IMR-90 (cell line): ENCODE measurements around the gene CDK5RAP3. TPM values are rescaled to one million over a fixed set of nuclear protein-coding genes. Genes with fewer than 3 reads are reported as not detected.

Experiments
- ATAC-seq: fragments of 200-7000 bp; cut with Tn5 transposase; 2 replicates; pipeline ENCODE4 v1.9.1; 2020; ENCODE audit warnings: low read depth, mild to moderate bottlenecking, moderate library complexity
- BruUV-seq: library from RNA; stranded (reverse); fragments of 400-500 nt; replicated peaks from 2 replicates; lab custom pipeline; 2021; lab: Mats Ljungman, UMichigan
- CTCF ChIA-PET: fragments of 300-600 bp; formaldehyde crosslinking; extraction: SDS; loops from one replicate; lab custom pipeline; 2021; ENCODE audit warnings: antibody characterized with exemption; lab: Yijun Ruan, JAX
- POLR2A ChIA-PET: fragments of 300-600 bp; sonication (Branson Sonifier 250); formaldehyde crosslinking; loops from one replicate; lab custom pipeline; 2022; ENCODE audit warnings: antibody characterized with exemption; ENCODE audit not compliant: unreplicated experiment; lab: Charles Lee
- DNase-seq: peaks from one replicate; pipeline ENCODE4 v3.0.0; 2013
- H2AFZ ChIP-seq: replicated peaks from 2 replicates; pipeline ENCODE3; 2013; ENCODE audit warnings: low read length, mild to moderate bottlenecking; ENCODE audit not compliant: poor library complexity
- H2AK5ac ChIP-seq: 2 replicates; pipeline ENCODE4 v1.6.1; 2013; ENCODE audit warnings: low read depth, low read length, inconsistent platforms
- H2AK9ac ChIP-seq: replicated peaks from 2 replicates; pipeline ENCODE3; 2013; ENCODE audit warnings: mild to moderate bottlenecking, low read depth, low read length, moderate library complexity; ENCODE audit not compliant: poor library complexity
- H2BK120ac ChIP-seq: 2 replicates; pipeline ENCODE4 v1.6.1; 2013; ENCODE audit warnings: low read depth, low read length, inconsistent platforms
- H2BK15ac ChIP-seq: 3 replicates; pipeline ENCODE4 v1.6.1; 2013; ENCODE audit warnings: low read depth, low read length, inconsistent platforms
- H2BK20ac ChIP-seq: 2 replicates; pipeline ENCODE4 v1.6.1; 2013; ENCODE audit warnings: low read depth, mild to moderate bottlenecking, inconsistent platforms, low read length, moderate library complexity
- H2BK5ac ChIP-seq: 2 replicates; pipeline ENCODE4 v1.6.1; 2013; ENCODE audit warnings: mild to moderate bottlenecking, low read depth, low read length, inconsistent platforms; ENCODE audit not compliant: poor library complexity, severe bottlenecking
- H3K14ac ChIP-seq: replicated peaks from 2 replicates; pipeline ENCODE4 v1.6.1; 2013; ENCODE audit warnings: low read depth, low read length, inconsistent platforms
- H3K18ac ChIP-seq: 2 replicates; pipeline ENCODE4 v1.6.1; 2013; ENCODE audit warnings: low read depth, low read length, control low read depth
- H3K23ac ChIP-seq: 2 replicates; pipeline ENCODE4 v1.6.1; 2013; ENCODE audit warnings: low read depth, low read length, inconsistent platforms
- H3K27ac ChIP-seq: 2 replicates; pipeline ENCODE4 v1.5.1; 2013; ENCODE audit warnings: mild to moderate bottlenecking, control low read depth, low read length; ENCODE audit not compliant: insufficient read depth
- H3K27me3 ChIP-seq: 2 replicates; pipeline ENCODE4 v1.6.1; 2013; ENCODE audit warnings: low read length; ENCODE audit not compliant: control insufficient read depth, insufficient read depth
- H3K36me3 ChIP-seq: 2 replicates; pipeline ENCODE4 v1.6.1; 2013; ENCODE audit warnings: low read length, mixed read lengths; ENCODE audit not compliant: control insufficient read depth, insufficient read depth
- H3K4ac ChIP-seq: 2 replicates; pipeline ENCODE4 v1.6.1; 2013; ENCODE audit warnings: low read depth, low read length, inconsistent platforms
- H3K4me1 ChIP-seq: 2 replicates; pipeline ENCODE4 v1.6.1; 2013; ENCODE audit warnings: low read length, mixed read lengths; ENCODE audit not compliant: control insufficient read depth, insufficient read depth
- H3K4me2 ChIP-seq: 2 replicates; pipeline ENCODE4 v1.6.1; 2013; ENCODE audit warnings: low read depth, mild to moderate bottlenecking, control low read depth, low read length, moderate library complexity
- H3K4me3 ChIP-seq: 2 replicates; pipeline ENCODE4 v1.5.1; 2013; ENCODE audit warnings: low read depth, mild to moderate bottlenecking, control low read depth, low read length, moderate library complexity; ENCODE audit not compliant: insufficient read depth
- H3K56ac ChIP-seq: 2 replicates; pipeline ENCODE4 v1.6.1; 2013; ENCODE audit warnings: low read length, inconsistent platforms; ENCODE audit not compliant: insufficient read depth; ENCODE audit errors: extremely low read depth
- H3K79me1 ChIP-seq, 2 experiments: 2 replicates each; pipeline ENCODE4 v1.6.1; 2013; ENCODE audit warnings: low read length in 2 of 2, inconsistent platforms in 1 of 2, low read depth in 1 of 2
- H3K9ac ChIP-seq: 2 replicates; pipeline ENCODE4 v1.6.1; 2013; ENCODE audit warnings: low read depth, low read length, control low read depth
- H3K9me1 ChIP-seq: 2 replicates; pipeline ENCODE4 v1.6.1; 2013; ENCODE audit warnings: low read length, inconsistent platforms; ENCODE audit not compliant: insufficient read depth
- H3K9me3 ChIP-seq: 2 replicates; pipeline ENCODE4 v1.6.1; 2013; ENCODE audit warnings: low read length; ENCODE audit not compliant: control insufficient read depth, insufficient read depth
- H4K20me1 ChIP-seq: 2 replicates; pipeline ENCODE4 v1.6.1; 2013; ENCODE audit warnings: low read length, inconsistent platforms; ENCODE audit not compliant: insufficient read depth
- H4K5ac ChIP-seq: 2 replicates; pipeline ENCODE4 v1.6.1; 2013; ENCODE audit warnings: mild to moderate bottlenecking, low read depth, low read length, control low read depth
- H4K8ac ChIP-seq, 2 experiments: 2 replicates each; pipeline ENCODE4 v1.6.1; 2013; ENCODE audit warnings: low read depth in 2 of 2, low read length in 2 of 2, control low read depth in 1 of 2, inconsistent platforms in 1 of 2
- H4K91ac ChIP-seq: 2 replicates; pipeline ENCODE4 v1.6.1; 2013; ENCODE audit warnings: low read depth, low read length, inconsistent platforms; ENCODE audit not compliant: insufficient read depth
- BHLHE40 ChIP-seq: fragments of 150-350 bp; IDR thresholded peaks from 2 replicates; pipeline ENCODE4 v1.6.1; 2016; ENCODE audit warnings: mild to moderate bottlenecking, low read depth, low read length
- CEBPB ChIP-seq: IDR thresholded peaks from 2 replicates; pipeline ENCODE4 v1.6.1; 2012; ENCODE audit warnings: low read depth, low read length, improper control_type of control experiment
- CHD1 ChIP-seq: IDR thresholded peaks from 2 replicates; pipeline ENCODE4 v1.6.1; 2012; ENCODE audit warnings: low read depth, low read length, improper control_type of control experiment
- FOS ChIP-seq: fragments of 150-350 bp; IDR thresholded peaks from 2 replicates; pipeline ENCODE4 v1.6.1; 2016; ENCODE audit warnings: low read depth, low read length
- MXI1 ChIP-seq: IDR thresholded peaks from 2 replicates; pipeline ENCODE4 v1.6.1; 2012; ENCODE audit warnings: low read depth, mild to moderate bottlenecking, low read length, moderate library complexity, borderline replicate concordance
- RAD21 ChIP-seq: IDR thresholded peaks from 2 replicates; pipeline ENCODE4 v1.6.1; 2012; ENCODE audit warnings: low read length, improper control_type of control experiment
- RFX5 ChIP-seq: IDR thresholded peaks from 2 replicates; pipeline ENCODE4 v1.8.0; 2012; ENCODE audit warnings: low read depth, mild to moderate bottlenecking, low read length, moderate library complexity
- SMC3 ChIP-seq: fragments of 150-350 bp; IDR thresholded peaks from 2 replicates; pipeline ENCODE4 v1.6.1; 2016; ENCODE audit warnings: low read depth, mild to moderate bottlenecking, antibody characterized with exemption, low read length, moderate library complexity
- WGBS, 2 experiments: methylation state at CpG; one replicate each; pipeline versions ENCODE4 v1.1.5 to v1.1.7; 2013; ENCODE audit warnings: missing lambda C conversion rate in 2 of 2; ENCODE audit not compliant: insufficient read length in 1 of 2; ENCODE audit errors: extremely low coverage in 2 of 2; 5-methylcytosine and 5-hydroxymethylcytosine counted together
- dilution Hi-C: fragments of 300-500 bp; cut with HindIII; formaldehyde crosslinking; loops from one replicate; pipeline ENCODE4 v1.14.3; 2018; ENCODE audit warnings: low sequenced_read_pairs; ENCODE audit not compliant: unreplicated experiment
- in situ Hi-C: fragments of 300-500 bp; cut with MboI; formaldehyde crosslinking; loops from 3 replicates; pipeline ENCODE4 v1.14.3; 2019; ENCODE audit warnings: low sequenced_read_pairs, inconsistent platforms, mixed read lengths
- intact Hi-C: fragments of 100-400 bp; cut with micrococcal nuclease; formaldehyde crosslinking; loops from 2 replicates; pipeline ENCODE4 v1.10.0; 2022
- polyA plus RNA-seq, 3 experiments: library from polyadenylated mRNA; depleted of rRNA; stranded (reverse); fragments of >200 nt; gene quantifications; 2 replicates each; pipeline ENCODE4 v1.2.3, GENCODE V29; 2012; ENCODE audit warnings: low replicate concordance in 1 of 3
- total RNA-seq: library from RNA; depleted of rRNA; stranded (reverse); fragments of >200 nt; gene quantifications from 2 replicates; pipeline ENCODE4 v1.2.3, GENCODE V29; 2012
- TF ChIP-seq, protein P1 (sequence below): fragments of 150-350 bp; IDR thresholded peaks from 2 replicates; pipeline ENCODE4 v1.6.1; 2016; ENCODE audit warnings: low read depth, mild to moderate bottlenecking, low read length, moderate library complexity, borderline replicate concordance
- TF ChIP-seq, protein P2 (sequence below): conservative IDR thresholded peaks from 2 replicates; pipeline ENCODE4 v1.5.1; 2012; ENCODE audit warnings: mild to moderate bottlenecking, low read depth, low read length, improper control_type of control experiment

The CDK5RAP3 gene
- total and polyA plus RNA-seq, 2 of the 4 experiments (the other 2 are of a cell fraction): 75.3 to 153 TPM

DNA sequence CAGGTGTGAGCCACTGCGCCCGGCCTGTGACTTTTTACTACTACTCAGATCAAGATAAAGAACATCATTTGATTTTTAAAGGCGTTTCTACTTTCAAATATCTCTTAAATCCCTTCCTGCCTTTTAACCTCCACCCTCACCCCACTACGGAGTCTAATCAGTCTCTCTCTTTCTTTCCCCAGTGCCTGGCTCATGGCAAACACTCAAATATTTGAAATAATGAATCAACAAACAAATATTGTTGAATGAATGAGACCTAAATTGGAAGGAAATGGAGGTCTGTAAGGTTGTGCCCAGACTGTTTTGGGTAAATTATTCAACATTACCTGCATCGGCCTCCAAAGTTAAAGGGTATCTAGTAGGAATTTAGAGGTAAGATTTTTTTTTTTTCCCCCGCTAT lies 52.0 kb downstream of the CDK5RAP3 start:
- WGBS, 2 experiments: 58% methylated on average over 3 of the region's 6 CpGs; no CpG with 5 or more reads in 1 of the 2 experiments
- intact Hi-C loops: loop anchor here (10.0 kb wide), 1 partner anchor 312 kb away; no protein-coding TSS in a partner anchor

More for the DNA sequence above, 52.0 kb downstream of the CDK5RAP3 start:
- no peaks in the 10 kb centered on the region for H3K9me1 ChIP-seq
- ChIA-PET CTCF (no interaction called here), POLR2A (no interaction called here)
- dilution Hi-C loops: no loop called here
- H3K27me3 ChIP-seq: no peaks in the 10 kb centered on the region
- no peak overlapping the region for H3K23ac ChIP-seq
- no peaks in the 10 kb centered on the region for H3K36me3 ChIP-seq
- H4K8ac ChIP-seq: no peak overlapping the region
- no peak overlapping the region for H3K4me2 ChIP-seq
- no peak overlapping the region for H2BK120ac ChIP-seq
- no TSS peak for BruUV-seq
- ATAC-seq (no peak), DNase-seq (no peak)
- no peak overlapping the region for H3K4me3 ChIP-seq
- H4K5ac ChIP-seq: no peak overlapping the region
- H3K14ac ChIP-seq: no peak overlapping the region
- H2BK20ac ChIP-seq: no peak overlapping the region
- H3K18ac ChIP-seq: no peak overlapping the region
- H4K91ac ChIP-seq: no peak overlapping the region
- H2AK5ac ChIP-seq: no peak overlapping the region
- H3K4ac ChIP-seq: no peak overlapping the region
- no peak overlapping the region for H2BK15ac ChIP-seq
- H3K4me1 ChIP-seq: peaks cover 18% of the 10 kb centered on the region
- no peak overlapping the region for H2AFZ ChIP-seq
- TF ChIP-seq BHLHE40: no peak
- TF ChIP-seq RFX5: no peak
- TF ChIP-seq FOS: no peak
- no peak for TF ChIP-seq CEBPB
- TF ChIP-seq CHD1: no peak
- no peak for TF ChIP-seq MXI1
- TF ChIP-seq, protein P1, sequence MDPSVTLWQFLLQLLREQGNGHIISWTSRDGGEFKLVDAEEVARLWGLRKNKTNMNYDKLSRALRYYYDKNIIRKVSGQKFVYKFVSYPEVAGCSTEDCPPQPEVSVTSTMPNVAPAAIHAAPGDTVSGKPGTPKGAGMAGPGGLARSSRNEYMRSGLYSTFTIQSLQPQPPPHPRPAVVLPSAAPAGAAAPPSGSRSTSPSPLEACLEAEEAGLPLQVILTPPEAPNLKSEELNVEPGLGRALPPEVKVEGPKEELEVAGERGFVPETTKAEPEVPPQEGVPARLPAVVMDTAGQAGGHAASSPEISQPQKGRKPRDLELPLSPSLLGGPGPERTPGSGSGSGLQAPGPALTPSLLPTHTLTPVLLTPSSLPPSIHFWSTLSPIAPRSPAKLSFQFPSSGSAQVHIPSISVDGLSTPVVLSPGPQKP: no peak
- no peak for TF ChIP-seq SMC3
- TF ChIP-seq RAD21: no peak
- TF ChIP-seq, protein P2, sequence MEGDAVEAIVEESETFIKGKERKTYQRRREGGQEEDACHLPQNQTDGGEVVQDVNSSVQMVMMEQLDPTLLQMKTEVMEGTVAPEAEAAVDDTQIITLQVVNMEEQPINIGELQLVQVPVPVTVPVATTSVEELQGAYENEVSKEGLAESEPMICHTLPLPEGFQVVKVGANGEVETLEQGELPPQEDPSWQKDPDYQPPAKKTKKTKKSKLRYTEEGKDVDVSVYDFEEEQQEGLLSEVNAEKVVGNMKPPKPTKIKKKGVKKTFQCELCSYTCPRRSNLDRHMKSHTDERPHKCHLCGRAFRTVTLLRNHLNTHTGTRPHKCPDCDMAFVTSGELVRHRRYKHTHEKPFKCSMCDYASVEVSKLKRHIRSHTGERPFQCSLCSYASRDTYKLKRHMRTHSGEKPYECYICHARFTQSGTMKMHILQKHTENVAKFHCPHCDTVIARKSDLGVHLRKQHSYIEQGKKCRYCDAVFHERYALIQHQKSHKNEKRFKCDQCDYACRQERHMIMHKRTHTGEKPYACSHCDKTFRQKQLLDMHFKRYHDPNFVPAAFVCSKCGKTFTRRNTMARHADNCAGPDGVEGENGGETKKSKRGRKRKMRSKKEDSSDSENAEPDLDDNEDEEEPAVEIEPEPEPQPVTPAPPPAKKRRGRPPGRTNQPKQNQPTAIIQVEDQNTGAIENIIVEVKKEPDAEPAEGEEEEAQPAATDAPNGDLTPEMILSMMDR: no peak
- H2AK9ac ChIP-seq: no peak overlapping the region
- no peak overlapping the region for H2BK5ac ChIP-seq
- peaks cover 3% of the 10 kb centered on the region; the same call in 1 of the 2 replicates for H4K20me1 ChIP-seq
- no peak overlapping the region for H3K27ac ChIP-seq
- no peak overlapping the region for H3K56ac ChIP-seq
- H3K9me3 ChIP-seq: no peaks in the 10 kb centered on the region
- no peak overlapping the region for H3K9ac ChIP-seq
- peaks cover 0 to 7% of the 10 kb centered on the region in 2 experiments; a peak in 1 of 4 replicates for H3K79me1 ChIP-seq
- in situ Hi-C loops: loop anchor here (10.0 kb wide), 1 partner anchor 572 kb away; the partner anchor contains the start of genes HOXB3 and HOXB5
